ENCODE results near the gene PAPSS1. TPM values are rescaled to one million over a fixed set of nuclear protein-coding genes. Genes with fewer than 3 reads are reported as not detected.
A peak's percentile ranks its signal among the peaks of the same experiment; 100 is the strongest.

Gene PAPSS1
- total and polyA plus RNA-seq, 2 donors (not counting 1 experiment from before 2014, with no cell fraction given), result 59.9 to 70.3 TPM

DNA sequence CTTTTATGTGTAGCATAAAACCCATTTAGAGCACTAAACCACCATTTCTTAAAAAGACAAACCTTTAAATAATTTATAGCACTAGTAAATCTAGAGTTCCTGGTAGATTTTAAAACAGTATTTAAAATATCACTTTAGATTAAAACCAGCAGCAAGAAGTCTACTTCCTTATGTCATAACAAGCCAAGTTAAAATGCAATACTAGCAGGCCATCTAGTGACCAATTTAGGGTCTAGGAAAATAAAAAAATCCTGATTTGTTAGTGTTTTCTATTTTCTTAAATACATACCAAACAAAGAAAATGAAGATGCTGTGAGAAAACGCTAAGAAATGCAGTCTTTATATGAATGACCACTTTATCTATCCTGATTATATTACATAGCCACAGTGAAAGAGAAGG, 53.9 kb downstream of the PAPSS1 start:
- Histone ChIP-seq H3K79me2 (ENCODE audit: control insufficient read depth, insufficient read depth, low read length) (no peaks in the 10 kb centered on the region), H3K4me2 (ENCODE audit: extremely low read depth, insufficient read depth, low read length) (no peak overlapping the region), H3K9me3 (ENCODE audit: control insufficient read depth, insufficient read depth, low read depth, low read length) (no peaks in the 10 kb centered on the region), H4K20me1 (ENCODE audit: control insufficient read depth, extremely low read depth, insufficient read depth, low read length) (no peaks in the 10 kb centered on the region), H3K9ac (ENCODE audit: insufficient read depth, low read length) (no peak overlapping the region), H3K36me3 (ENCODE audit: control insufficient read depth, insufficient read depth, low read length) (no peaks in the 10 kb centered on the region), H3K4me3 (replicated peaks in 1 of 4; ENCODE audit: control extremely low read depth in 1 of 4, insufficient read depth in 1 of 4, low read depth in 3 of 4, low read length in 4 of 4) (no peak overlapping the region), H2AFZ (ENCODE audit: low read length) (no peak overlapping the region), H3K4me1 (ENCODE audit: control insufficient read depth, extremely low read depth, insufficient read depth, low read length) (no peaks in the 10 kb centered on the region), H3K27me3 (ENCODE audit: control insufficient read depth, insufficient read depth, low read length) (no peaks in the 10 kb centered on the region), H3K27ac (ENCODE audit: insufficient read depth, low read length) (no peak overlapping the region)
- DNase-seq (ENCODE audit: low read depth in 2 of 2), result peak; percentile 29 to 63
- TF ChIP-seq CTCF (conservative IDR thresholded peaks at IDR 0.05 in 1 of 2, IDR thresholded peaks at IDR 0.05 in 1 of 2; ENCODE audit: low read depth in 1 of 2, low read length in 2 of 2) (peak; percentile 23 to 49), EZH2 (IDR thresholded peaks at IDR 0.05; ENCODE audit: low read length, missing control alignments) (no peak)

DNA sequence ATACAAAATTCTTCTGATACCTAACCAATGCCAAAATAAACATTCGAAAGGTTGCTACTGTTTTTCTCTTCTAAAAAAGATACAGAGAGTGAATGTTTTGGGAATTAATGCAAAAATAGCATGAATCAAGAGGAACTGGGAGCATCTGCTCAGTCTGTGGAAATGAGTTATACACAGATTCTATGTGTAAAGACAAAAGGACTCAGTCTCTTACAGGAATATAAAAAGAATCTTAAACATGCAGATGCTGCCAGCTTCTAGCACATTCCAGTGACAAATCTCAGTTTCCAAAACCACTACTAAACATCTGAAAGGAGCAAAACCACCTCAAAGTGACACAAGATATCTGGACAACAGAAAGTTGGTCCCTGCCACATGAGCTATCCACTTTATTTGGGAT, 55.0 kb downstream of the PAPSS1 start:
- no peak overlapping the region for H3K9ac ChIP-seq (ENCODE audit: insufficient read depth, low read length)
- no peak overlapping the region for H3K4me2 ChIP-seq (ENCODE audit: extremely low read depth, insufficient read depth, low read length)
- H3K36me3 ChIP-seq (ENCODE audit: control insufficient read depth, insufficient read depth, low read length), result no peaks in the 10 kb centered on the region
- DNase-seq (ENCODE audit: low read depth in 2 of 2), result peak in 1 of 2 donors; percentile 68
- TF ChIP-seq EZH2 (IDR thresholded peaks at IDR 0.05; ENCODE audit: low read length, missing control alignments) (no peak), CTCF (conservative IDR thresholded peaks at IDR 0.05 in 1 of 2, IDR thresholded peaks at IDR 0.05 in 1 of 2; ENCODE audit: low read depth in 1 of 2, low read length in 2 of 2) (no peak)
- H3K9me3 ChIP-seq (ENCODE audit: control insufficient read depth, insufficient read depth, low read depth, low read length), result no peaks in the 10 kb centered on the region
- H3K27ac ChIP-seq (ENCODE audit: insufficient read depth, low read length), result no peak overlapping the region
- H3K4me3 ChIP-seq (replicated peaks in 1 of 4; ENCODE audit: control extremely low read depth in 1 of 4, insufficient read depth in 1 of 4, low read depth in 3 of 4, low read length in 4 of 4), result no peak overlapping the region
- no peaks in the 10 kb centered on the region for H3K4me1 ChIP-seq (ENCODE audit: control insufficient read depth, extremely low read depth, insufficient read depth, low read length)
- H3K27me3 ChIP-seq (ENCODE audit: control insufficient read depth, insufficient read depth, low read length), result no peaks in the 10 kb centered on the region
- no peaks in the 10 kb centered on the region for H3K79me2 ChIP-seq (ENCODE audit: control insufficient read depth, insufficient read depth, low read length)
- no peaks in the 10 kb centered on the region for H4K20me1 ChIP-seq (ENCODE audit: control insufficient read depth, extremely low read depth, insufficient read depth, low read length)
- H2AFZ ChIP-seq (ENCODE audit: low read length), result no peak overlapping the region

DNA sequence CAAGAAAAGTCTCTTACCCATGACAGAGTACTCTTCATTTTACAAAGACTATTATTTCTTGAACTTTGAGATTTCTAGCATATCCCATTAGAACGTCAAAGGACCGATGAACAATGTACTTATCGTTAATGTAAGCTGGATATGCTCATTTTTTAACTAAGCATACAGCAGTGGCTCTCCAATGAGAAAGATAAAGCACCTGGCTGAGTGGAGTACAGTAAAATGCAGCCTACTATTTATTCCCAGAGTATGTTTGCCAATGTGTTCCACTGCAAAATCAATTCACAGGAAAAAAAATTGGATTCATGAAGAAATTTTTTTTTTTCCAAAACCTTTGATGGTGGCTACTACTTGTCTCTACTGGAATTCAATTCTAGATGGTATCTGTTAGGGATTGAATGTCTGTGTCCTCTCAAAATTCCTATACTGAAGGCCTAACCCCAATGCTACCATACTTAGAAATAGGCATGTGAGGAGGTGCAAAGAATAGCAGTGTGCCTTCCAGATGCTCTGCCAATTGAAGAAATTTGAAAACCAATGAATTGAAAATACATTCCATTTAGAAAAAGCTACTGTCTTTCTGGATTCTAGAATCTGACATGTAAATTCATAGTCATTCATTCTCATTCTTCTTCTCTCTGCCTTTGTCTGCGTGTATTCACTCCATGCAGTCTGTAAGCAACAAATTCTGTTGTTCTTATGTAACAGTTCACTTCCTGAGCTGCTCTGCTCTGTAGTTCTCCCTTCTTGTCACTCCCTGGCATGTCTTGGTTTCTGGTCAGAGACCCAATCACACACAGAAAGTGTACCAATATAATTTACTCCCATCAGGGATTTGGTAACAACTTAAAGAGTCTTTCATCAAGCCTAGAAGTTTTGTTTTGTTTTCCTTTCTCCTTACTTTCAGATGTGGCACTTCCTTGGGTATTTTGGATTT, 61.4 kb downstream of the PAPSS1 start:
- no peaks in the 10 kb centered on the region for H3K79me2 ChIP-seq (ENCODE audit: control insufficient read depth, insufficient read depth, low read length)
- no peak overlapping the region for H2AFZ ChIP-seq (ENCODE audit: low read length)
- H3K27me3 ChIP-seq (ENCODE audit: control insufficient read depth, insufficient read depth, low read length), result no peaks in the 10 kb centered on the region
- no peak for DNase-seq (ENCODE audit: low read depth in 2 of 2)
- H3K9ac ChIP-seq (ENCODE audit: insufficient read depth, low read length), result no peak overlapping the region
- H4K20me1 ChIP-seq (ENCODE audit: control insufficient read depth, extremely low read depth, insufficient read depth, low read length), result no peaks in the 10 kb centered on the region
- no peak overlapping the region for H3K4me2 ChIP-seq (ENCODE audit: extremely low read depth, insufficient read depth, low read length)
- TF ChIP-seq CTCF (conservative IDR thresholded peaks at IDR 0.05 in 1 of 2, IDR thresholded peaks at IDR 0.05 in 1 of 2; ENCODE audit: low read depth in 1 of 2, low read length in 2 of 2), result no peak
- no peak for TF ChIP-seq EZH2 (IDR thresholded peaks at IDR 0.05; ENCODE audit: low read length, missing control alignments)
- no peak overlapping the region for H3K27ac ChIP-seq (ENCODE audit: insufficient read depth, low read length)
- H3K4me1 ChIP-seq (ENCODE audit: control insufficient read depth, extremely low read depth, insufficient read depth, low read length), result no peaks in the 10 kb centered on the region
- no peak overlapping the region for H3K4me3 ChIP-seq (replicated peaks in 1 of 4; ENCODE audit: control extremely low read depth in 1 of 4, insufficient read depth in 1 of 4, low read depth in 3 of 4, low read length in 4 of 4)
- H3K9me3 ChIP-seq (ENCODE audit: control insufficient read depth, insufficient read depth, low read depth, low read length), result no peaks in the 10 kb centered on the region
- H3K36me3 ChIP-seq (ENCODE audit: control insufficient read depth, insufficient read depth, low read length), result no peaks in the 10 kb centered on the region

All from fibroblast of lung (primary cell).